GM12873 (cell line): ENCODE data around the gene MAT2A.

ENCODE experiments used
- CTCF ChIP-seq: IDR thresholded peaks from 2 replicates; pipeline ENCODE4 v1.5.1; 2012; ENCODE audit warnings: low read depth, mild to moderate bottlenecking, moderate library complexity, low read length, control low read depth; ENCODE audit not compliant: insufficient read depth; ENCODE audit errors: missing control alignments

Gene MAT2A

DNA sequence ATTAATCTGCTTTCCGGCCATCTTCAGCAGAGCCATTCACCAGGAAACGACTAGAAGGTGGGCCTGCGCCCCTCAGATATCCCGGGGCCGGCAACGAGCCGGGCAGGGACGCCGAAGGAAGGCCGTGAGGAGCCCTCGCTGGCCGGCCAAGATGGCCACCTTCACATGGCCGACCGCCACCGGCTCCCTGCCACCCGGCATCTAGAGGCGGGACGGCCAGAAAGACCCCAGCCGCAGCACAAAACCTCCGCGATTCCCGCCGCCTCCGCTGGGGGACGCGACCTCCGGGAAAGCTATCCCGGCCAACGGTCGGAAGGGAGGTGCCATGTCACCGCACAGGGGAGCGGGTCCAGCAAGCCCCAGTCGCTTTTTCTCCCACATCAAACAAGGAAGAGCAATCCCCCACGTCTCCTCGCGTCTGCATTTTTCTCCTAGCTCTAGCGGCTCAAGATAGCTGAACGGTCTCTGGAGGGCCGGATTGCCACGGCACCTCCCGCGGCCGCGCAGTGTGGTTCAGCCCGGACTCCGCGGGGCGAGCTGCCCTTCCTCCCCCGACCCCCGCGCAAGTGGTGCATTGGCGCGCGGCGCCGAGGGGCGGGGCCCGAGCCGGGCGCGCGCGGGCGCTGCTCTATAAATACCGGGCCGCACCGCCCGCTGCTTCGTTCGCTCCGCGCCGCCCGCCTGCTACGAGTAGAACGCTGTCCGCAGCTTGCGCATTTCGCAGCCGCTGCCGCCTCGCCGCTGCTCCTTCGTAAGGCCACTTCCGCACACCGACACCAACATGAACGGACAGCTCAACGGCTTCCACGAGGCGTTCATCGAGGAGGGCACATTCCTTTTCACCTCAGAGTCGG, at the start of gene MAT2A:
TSS of gene MAT2A (plus strand) at position 662 of the 854 bp plus-strand sequence. CDS start at position 782, 120 bp downstream.
- peak; percentile 75 for TF ChIP-seq CTCF

DNA sequence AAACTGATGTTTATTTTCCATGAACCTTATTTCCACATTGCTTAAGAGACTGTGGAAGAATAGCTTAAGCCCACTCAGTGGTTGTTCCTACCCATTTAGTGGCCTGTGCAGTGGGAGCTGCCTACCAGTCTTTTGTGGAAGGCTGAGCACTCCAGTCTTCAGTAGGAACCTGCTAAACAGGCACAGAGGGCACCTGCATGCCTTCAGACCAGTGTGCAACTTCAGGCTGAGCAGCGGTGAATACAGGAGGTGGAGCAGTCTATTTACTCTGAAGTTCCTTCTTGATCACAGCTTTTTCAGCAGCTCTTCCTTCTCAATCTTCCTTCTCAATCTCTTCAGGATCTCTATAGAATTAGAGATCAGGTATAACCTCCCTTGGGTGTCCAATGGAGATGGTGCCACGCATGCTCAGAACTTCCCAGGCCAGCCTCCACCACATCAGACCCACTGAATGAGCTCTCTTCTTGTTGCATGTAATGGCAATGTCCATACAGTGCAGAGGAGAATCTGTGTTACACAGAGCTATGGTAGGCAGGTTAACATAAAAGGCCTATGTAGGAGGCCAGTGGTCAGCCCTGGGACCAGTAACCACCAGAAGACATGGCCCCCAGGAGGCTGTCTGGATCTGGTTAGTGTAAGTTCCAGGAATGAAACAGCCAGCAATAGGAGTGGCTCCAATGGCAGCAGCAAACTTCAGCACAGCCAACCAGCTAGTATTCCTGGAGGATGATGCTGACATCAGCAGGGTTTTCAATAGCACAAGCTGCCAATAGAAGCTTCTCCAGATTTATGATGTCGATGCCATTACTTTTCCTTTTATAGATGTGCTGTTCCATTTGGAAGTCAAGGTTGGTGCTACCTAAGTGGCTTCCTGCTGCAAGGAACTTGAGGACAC, 47.9 kb upstream of the MAT2A start:
- TF ChIP-seq CTCF, result no peak

DNA sequence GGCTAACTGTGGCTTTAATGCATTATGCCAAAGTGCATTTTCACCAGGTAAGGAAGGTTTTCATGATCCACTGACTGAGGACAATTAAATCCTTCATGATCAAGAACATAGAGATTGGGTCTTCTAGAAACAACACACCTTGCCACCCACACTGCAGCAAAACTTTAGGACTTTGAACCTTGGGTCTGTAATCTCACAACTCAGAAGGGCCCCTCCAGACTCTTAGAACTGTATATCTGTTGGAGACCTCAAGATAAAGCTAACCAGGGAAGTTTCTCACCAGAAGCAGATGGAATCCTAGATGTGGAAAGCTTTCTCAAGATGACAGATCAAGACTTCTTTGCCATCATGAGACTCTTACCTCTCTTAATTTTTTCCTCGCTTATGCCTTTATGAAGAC, 42.5 kb upstream of the MAT2A start:
- no peak for TF ChIP-seq CTCF

- no peak for TF ChIP-seq CTCF
Measured at GRCh38 chr2:85497944-85498630, 40.9 kb upstream of the MAT2A start.

DNA sequence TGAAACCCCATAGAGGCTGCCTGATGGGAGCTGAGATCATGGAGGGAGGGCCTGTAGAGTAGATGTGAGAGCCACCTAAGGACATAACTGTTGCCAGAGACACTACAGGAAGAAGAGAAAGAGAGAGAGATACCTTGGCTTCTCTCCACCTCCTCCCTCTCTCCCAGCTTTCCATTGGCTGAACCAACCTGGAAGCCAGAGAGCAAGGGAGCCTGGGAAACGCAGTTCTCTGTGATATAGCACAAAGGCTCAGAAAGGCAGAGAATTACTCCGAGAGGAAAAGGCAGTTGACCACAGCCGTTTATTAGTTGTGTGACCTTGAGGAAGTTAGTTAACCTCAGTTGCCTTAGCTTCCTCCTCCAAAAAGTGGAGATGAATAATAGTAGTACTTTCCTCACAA, 37.7 kb upstream of the MAT2A start:
- TF ChIP-seq CTCF, result no peak

GRCh38 chr2:85502720-85503119, 36.2 kb upstream of the MAT2A start:
- no peak for TF ChIP-seq CTCF
